Pancreas (tissue), 10 donors: ENCODE measurements around the gene GTPBP1. TPM values are rescaled to one million over a fixed set of nuclear protein-coding genes. Genes with fewer than 3 reads are reported as not detected.

Experiments
- ATAC-seq, 4 donors: fragments of 200-7000 bp; cut with Tn5 transposase; one replicate each; pipeline versions ENCODE4 v1.8.0 to v1.9.1; 2020; ENCODE audit warnings: mild to moderate bottlenecking in 4 of 4, moderate library complexity in 4 of 4
- DNase-seq, 6 donors: peaks; one replicate each; pipeline ENCODE4 v3.0.0-alpha.2; 2020
- FAIRE-seq: peaks from 2 replicates; lab custom pipeline; 2012; peaks lifted over from hg19 to GRCh38; lab: Jason Lieb, UNC
- H3K27ac ChIP-seq, 4 donors: fragments of 200-600 bp; sonication (generic); 1 replicate in 3 of 4; 2 replicates in 1 of 4; pipeline versions ENCODE4 v1.5.0 to v1.8.0; 2020
- H3K27me3 ChIP-seq, 4 donors: fragments of 200-600 bp; one replicate each; pipeline ENCODE4 v1.8.0; 2021
- H3K36me3 ChIP-seq, 3 donors: fragments of 200-600 bp; sonication (generic) in 1 of 3; one replicate each; pipeline versions ENCODE4 v1.5.0 to v1.8.0; 2020 to 2021
- H3K4me1 ChIP-seq, 3 donors: fragments of 200-600 bp; one replicate each; pipeline ENCODE4 v1.8.0; 2021
- H3K4me3 ChIP-seq, 4 donors: fragments of 200-600 bp; sonication (generic) in 2 of 4; one replicate each; pipeline versions ENCODE4 v1.5.0 to v1.8.0; 2020 to 2021
- H3K9me3 ChIP-seq, 4 donors: fragments of 200-600 bp; one replicate each; pipeline ENCODE4 v1.8.0; 2021
- WGBS, 2 donors: extraction: QIAGEN DNeasy Blood & Tissue Kit; methylation state at CpG; one replicate each; pipeline ENCODE4 v1.1.7; 2013; 5-methylcytosine and 5-hydroxymethylcytosine counted together
- intact Hi-C, 3 donors: fragments of 100-400 bp; cut with DNase I; formaldehyde crosslinking; loops; one replicate each; pipeline versions ENCODE4 v1.11.1 to v1.14.2; 2022
- polyA plus RNA-seq, 2 donors: library from polyadenylated mRNA; stranded (reverse); fragments of 200-250 nt; gene quantifications; one replicate each; pipeline ENCODE4 v1.2.3, GENCODE V29; 2013
- total RNA-seq, 6 donors: library from RNA; stranded (reverse); fragmentation: NEBNext Ultra II Directional in 4 of 6; extraction: Animal tissue kit (Norgen Biotek cat#: 25700) in 4 of 6; gene quantifications; one replicate each; pipeline versions ENCODE4 v1.2.1 to v1.2.4, GENCODE V29; 2021 to 2023
- TF ChIP-seq, protein P1 (sequence below), 4 donors: fragments of 200-600 bp; sonication (generic) in 3 of 4; IDR thresholded peaks; one replicate each; pipeline versions ENCODE4 v1.5.0 to v1.8.0; 2021; ENCODE audit warnings: antibody characterized with exemption in 4 of 4
- donor health status: healthy with polysubstance abuse.
- donor health status: DM: no; HTN: no; CAD: no; lungs with moderate emphysema.
- donor health status: DM: no; HTN: no; CAD: no.
- donor health status: control.
- donor health status: control.
- donor health status: Bipolar disorder and iron deficiency.
- donor health status: DM: yes; HTN: yes; CAD: no.
- donor health status: DM: no; HTN: no; CAD: no.
- donor health status: DM: no; HTN: no; CAD: no.
- donor health status: DM: yes; HTN: yes; CAD: no.

Gene GTPBP1
- total and polyA plus RNA-seq, 8 donors = 14.7 to 36.0 (median 28.3) TPM

DNA sequence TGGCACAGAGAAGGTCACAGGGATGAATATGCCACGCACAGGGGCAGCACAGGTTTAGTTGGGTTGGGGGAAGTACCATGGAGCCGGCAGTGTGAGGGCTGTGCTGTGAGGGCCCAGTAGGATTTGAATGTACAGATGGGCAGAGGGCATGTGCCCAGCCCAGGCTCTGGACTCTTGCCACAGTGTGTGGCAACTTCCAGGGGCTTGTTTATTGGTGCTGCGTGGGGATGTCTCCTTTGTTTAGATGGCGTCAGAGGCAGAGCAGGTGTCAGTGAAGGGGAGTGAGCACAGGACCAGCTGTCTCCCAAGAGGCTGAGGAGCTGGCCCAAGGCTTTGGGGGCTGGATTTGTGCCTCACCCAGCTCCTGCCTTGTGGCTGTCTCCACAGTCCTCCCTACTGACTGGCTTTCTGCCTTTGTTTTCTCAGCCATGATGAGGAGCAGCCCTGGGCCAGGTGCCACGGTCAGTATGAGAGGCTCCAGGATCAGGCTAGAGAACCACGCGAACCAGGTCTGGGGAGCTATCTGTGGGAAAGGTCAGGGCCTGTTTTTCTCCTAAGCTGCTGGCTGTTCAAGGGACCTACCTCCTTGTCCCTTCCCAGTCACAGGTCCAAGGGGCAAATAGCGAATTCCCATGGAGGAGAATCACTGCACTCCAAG, 28.1 kb downstream of the GTPBP1 start:
- H3K9me3 ChIP-seq = no peaks in the 10 kb centered on the region
- no peak overlapping the region for H3K4me3 ChIP-seq
- intact Hi-C loops = no loop called here
- H3K27ac ChIP-seq = peak overlapping the region; percentile 79 to 89 (median 86)
- DNase-seq (peak; percentile 67 to 85 (median 77)), FAIRE-seq (no peak), ATAC-seq (peak; percentile 38 to 57 (median 52))
- WGBS, 2 donors = 20 to 21% methylated on average over 8 of the region's 8 CpGs
- TF ChIP-seq, protein P1, sequence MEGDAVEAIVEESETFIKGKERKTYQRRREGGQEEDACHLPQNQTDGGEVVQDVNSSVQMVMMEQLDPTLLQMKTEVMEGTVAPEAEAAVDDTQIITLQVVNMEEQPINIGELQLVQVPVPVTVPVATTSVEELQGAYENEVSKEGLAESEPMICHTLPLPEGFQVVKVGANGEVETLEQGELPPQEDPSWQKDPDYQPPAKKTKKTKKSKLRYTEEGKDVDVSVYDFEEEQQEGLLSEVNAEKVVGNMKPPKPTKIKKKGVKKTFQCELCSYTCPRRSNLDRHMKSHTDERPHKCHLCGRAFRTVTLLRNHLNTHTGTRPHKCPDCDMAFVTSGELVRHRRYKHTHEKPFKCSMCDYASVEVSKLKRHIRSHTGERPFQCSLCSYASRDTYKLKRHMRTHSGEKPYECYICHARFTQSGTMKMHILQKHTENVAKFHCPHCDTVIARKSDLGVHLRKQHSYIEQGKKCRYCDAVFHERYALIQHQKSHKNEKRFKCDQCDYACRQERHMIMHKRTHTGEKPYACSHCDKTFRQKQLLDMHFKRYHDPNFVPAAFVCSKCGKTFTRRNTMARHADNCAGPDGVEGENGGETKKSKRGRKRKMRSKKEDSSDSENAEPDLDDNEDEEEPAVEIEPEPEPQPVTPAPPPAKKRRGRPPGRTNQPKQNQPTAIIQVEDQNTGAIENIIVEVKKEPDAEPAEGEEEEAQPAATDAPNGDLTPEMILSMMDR (IDR thresholded peaks at IDR 0.05) = no peak
- H3K4me1 ChIP-seq = peaks cover 31 to 40% (median 37%) of the 10 kb centered on the region in 3 donors
- H3K36me3 ChIP-seq = peaks cover 9 to 57% (median 35%) of the 10 kb centered on the region in 3 donors
- H3K27me3 ChIP-seq = no peaks in the 10 kb centered on the region

DNA sequence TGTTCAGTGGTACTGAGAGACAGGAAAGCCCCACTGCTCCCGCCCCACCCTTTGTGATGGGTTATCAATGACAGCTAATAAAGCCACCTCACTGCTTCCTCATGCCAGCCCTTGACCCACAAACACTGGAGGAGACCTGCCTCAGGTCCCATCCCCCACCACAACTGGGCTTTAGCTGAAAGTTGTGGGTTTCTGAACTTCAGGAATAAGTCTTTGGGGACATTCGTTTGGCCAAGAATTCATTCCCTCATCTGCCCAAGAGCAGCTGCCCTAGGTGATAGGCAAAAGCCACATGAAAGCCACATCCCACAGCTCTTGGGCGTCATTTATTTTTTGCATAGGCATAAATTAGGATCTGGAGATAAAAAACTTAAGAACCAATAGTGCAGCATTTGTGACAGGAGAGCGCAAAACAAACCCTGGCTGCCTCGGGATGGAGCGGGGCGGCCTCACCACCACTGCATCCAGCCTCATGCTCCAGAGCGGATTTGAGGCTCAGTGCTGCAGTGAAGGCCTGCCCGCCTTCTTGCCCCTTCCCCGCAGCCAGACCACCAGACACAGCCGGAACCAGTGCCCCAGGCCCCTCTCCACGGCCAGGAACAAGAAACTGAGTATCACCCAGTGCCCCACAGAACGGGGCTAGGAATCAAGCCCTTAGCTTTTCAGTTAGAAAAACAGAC, 28.8 kb downstream of the GTPBP1 start:
- H3K27ac ChIP-seq = peak overlapping the region; percentile 79 to 89 (median 86)
- intact Hi-C loops = no loop called here
- peaks cover 31 to 40% (median 37%) of the 10 kb centered on the region in 3 donors for H3K4me1 ChIP-seq
- no peaks in the 10 kb centered on the region for H3K9me3 ChIP-seq
- H3K4me3 ChIP-seq = no peak overlapping the region
- TF ChIP-seq, protein P1 (IDR thresholded peaks at IDR 0.05) = no peak
- DNase-seq = peak in 3 of 6 donors; percentile 46 to 51 (median 49)
- no peak for ATAC-seq
- 83 to 84% methylated on average over 13 of the region's 13 CpGs for WGBS, 2 donors
- FAIRE-seq = no peak
- H3K36me3 ChIP-seq = peaks cover 6 to 57% (median 35%) of the 10 kb centered on the region in 3 donors
- no peaks in the 10 kb centered on the region for H3K27me3 ChIP-seq

DNA sequence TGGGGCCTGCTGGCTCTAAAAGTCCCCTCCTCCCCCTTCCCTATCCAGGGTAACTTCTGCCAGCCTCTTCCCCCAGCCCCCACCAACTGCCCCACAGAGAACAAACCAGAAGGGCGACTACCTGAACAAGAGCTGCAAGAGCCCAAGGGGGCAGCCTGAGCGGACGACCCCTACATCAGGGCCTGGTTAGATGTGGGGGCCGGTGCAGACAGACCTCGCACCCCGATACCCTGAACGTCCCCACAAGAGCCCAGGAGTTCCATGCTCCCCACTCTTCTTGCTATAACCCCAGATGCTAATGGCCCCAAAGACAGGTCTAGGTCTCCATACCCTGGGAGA, 29.4 kb downstream of the GTPBP1 start:
- no peak for FAIRE-seq
- peak in 2 of 6 donors; percentile 33 to 44 for DNase-seq
- Histone ChIP-seq H3K27ac (peak overlapping the region in 3 of 4 donors; percentile 50 to 87 (median 79)), H3K36me3 (peaks cover 8 to 57% (median 36%) of the 10 kb centered on the region in 3 donors), H3K27me3 (no peaks in the 10 kb centered on the region), H3K4me3 (no peak overlapping the region), H3K4me1 (peaks cover 31 to 40% (median 37%) of the 10 kb centered on the region in 3 donors), H3K9me3 (no peaks in the 10 kb centered on the region)
- ATAC-seq = no peak
- 90 to 93% methylated on average over 7 of the region's 7 CpGs for WGBS, 2 donors
- intact Hi-C loops = no loop called here
- TF ChIP-seq, protein P1 (IDR thresholded peaks at IDR 0.05) = no peak

- Histone ChIP-seq H3K27me3 (no peaks in the 10 kb centered on the region), H3K27ac (peak overlapping the region in 1 of 4 donors; percentile 50), H3K9me3 (no peaks in the 10 kb centered on the region), H3K4me1 (peaks cover 31 to 40% (median 37%) of the 10 kb centered on the region in 3 donors), H3K36me3 (peaks cover 13 to 57% (median 36%) of the 10 kb centered on the region in 3 donors), H3K4me3 (no peak overlapping the region)
- 87 to 89% methylated on average over 15 of the region's 15 CpGs for WGBS, 2 donors
- FAIRE-seq (no peak), DNase-seq (peak in 2 of 6 donors; percentile 49 to 72), ATAC-seq (peak in 1 of 4 donors; percentile 3)
- intact Hi-C loops = no loop called here
- TF ChIP-seq, protein P1 (IDR thresholded peaks at IDR 0.05) = no peak
Observed at GRCh38 chr22:38735465-38736256, 29.9 kb downstream of the GTPBP1 start.
